ENCODE measurements around the gene MGAT4B. TPM values are rescaled to one million over a fixed set of nuclear protein-coding genes. Genes with fewer than 3 reads are reported as not detected.

MGAT4B gene
- total and polyA plus RNA-seq, 2 of the 4 experiments (the other 2 are of a cell fraction) = 73.7 to 155 TPM

- H3K4me3 ChIP-seq (ENCODE audit: insufficient read depth, low read depth, low read length) = no peak overlapping the region
- no peak overlapping the region for H3K18ac ChIP-seq (ENCODE audit: low read depth, low read length)
- in situ Hi-C loops (cut with MboI; ENCODE audit: low sequenced_read_pairs) (no loop called here), dilution Hi-C loops (cut with HindIII; ENCODE audit: low sequenced_read_pairs, unreplicated experiment) (no loop called here), intact Hi-C loops (cut with micrococcal nuclease) (no loop called here)
- H3K4me2 ChIP-seq (ENCODE audit: low read depth, low read length) = no peak overlapping the region
- H4K8ac ChIP-seq (ENCODE audit: low read depth in 2 of 2, low read length in 2 of 2) = no peak overlapping the region
- no peaks in the 10 kb centered on the region for H3K4me1 ChIP-seq (ENCODE audit: control insufficient read depth, insufficient read depth, low read length)
- H4K5ac ChIP-seq (ENCODE audit: low read depth, low read length) = no peak overlapping the region
- no peaks in the 10 kb centered on the region for H3K27me3 ChIP-seq (ENCODE audit: control insufficient read depth, insufficient read depth, low read length)
- peaks cover 21% of the 10 kb centered on the region for H3K36me3 ChIP-seq (ENCODE audit: control insufficient read depth, insufficient read depth, low read length)
- ChIA-PET CTCF (no interaction called here), POLR2A (ENCODE audit: unreplicated experiment) (no interaction called here)
- H3K9me1 ChIP-seq (ENCODE audit: insufficient read depth, low read length) = no peaks in the 10 kb centered on the region
- H4K20me1 ChIP-seq (ENCODE audit: insufficient read depth, low read length) = 0 out of 2 replicates have a peak, but pooled peaks cover 3% of the 10 kb centered on the region
- H3K14ac ChIP-seq (replicated peaks; ENCODE audit: low read depth, low read length) = no peak overlapping the region
- peaks cover 0 to 5% of the 10 kb centered on the region in 2 experiments; a peak in 2 of 4 replicates for H3K79me1 ChIP-seq (ENCODE audit: low read depth in 1 of 2, low read length in 2 of 2)
- WGBS, 2 experiments (ENCODE audit: extremely low coverage in 2 of 2, insufficient read length in 1 of 2) = 100% methylated on average over 3 of the region's 4 CpGs; no CpG with 5 or more reads in 1 of the 2 experiments
- H2BK15ac ChIP-seq (ENCODE audit: low read depth, low read length) = no peak overlapping the region
- DNase-seq (no peak), ATAC-seq (ENCODE audit: low read depth) (no peak)
- no peak overlapping the region for H3K27ac ChIP-seq (ENCODE audit: insufficient read depth, low read length)
- no peak overlapping the region for H2BK5ac ChIP-seq (ENCODE audit: low read depth, low read length, poor library complexity, severe bottlenecking)
- H3K4ac ChIP-seq (ENCODE audit: low read depth, low read length) = no peak overlapping the region
- no peak overlapping the region for H2AFZ ChIP-seq (replicated peaks; ENCODE audit: low read length, poor library complexity)
- H3K9me3 ChIP-seq (ENCODE audit: control insufficient read depth, insufficient read depth, low read length) = no peaks in the 10 kb centered on the region
- no peak overlapping the region for H2BK20ac ChIP-seq (ENCODE audit: low read depth, low read length)
- no peak overlapping the region for H2BK120ac ChIP-seq (ENCODE audit: low read depth, low read length)
- no peak overlapping the region for H2AK9ac ChIP-seq (replicated peaks; ENCODE audit: low read depth, low read length, poor library complexity)
- no peak overlapping the region for H4K91ac ChIP-seq (ENCODE audit: insufficient read depth, low read depth, low read length)
- H3K56ac ChIP-seq (ENCODE audit: extremely low read depth, insufficient read depth, low read length) = no peak overlapping the region
- no peak for TF ChIP-seq CTCF (conservative IDR thresholded peaks at IDR 0.05; ENCODE audit: low read depth, low read length)
- TF ChIP-seq NFE2L2 (IDR thresholded peaks at IDR 0.05; ENCODE audit: low read depth, low read length) = no peak
- TF ChIP-seq FOS (IDR thresholded peaks at IDR 0.05; ENCODE audit: low read depth, low read length) = no peak
- TF ChIP-seq ELK1 (IDR thresholded peaks at IDR 0.05; ENCODE audit: borderline replicate concordance, low read depth, low read length) = no peak
- TF ChIP-seq RFX5 (IDR thresholded peaks at IDR 0.05; ENCODE audit: low read depth, low read length) = no peak
- no peak for TF ChIP-seq USF2 (IDR thresholded peaks at IDR 0.05; ENCODE audit: low read depth, low read length)
- BruUV-seq (replicated peaks) = no TSS peak
- no peak overlapping the region for H2AK5ac ChIP-seq (ENCODE audit: low read depth, low read length)
- no peak overlapping the region for H3K23ac ChIP-seq (ENCODE audit: low read depth, low read length)
- no peak overlapping the region for H3K9ac ChIP-seq (ENCODE audit: low read depth, low read length)
Observed at GRCh38 chr5:179781846-179782245, 24.8 kb downstream of the MGAT4B start.

All from IMR-90 (cell line).